HG03108 (cell line): Measurements from ENCODE around the gene KDM3A.

ENCODE experiments used
- ATAC-seq: cut with Tn5 transposase; IDR thresholded peaks from one replicate; pipeline ENCODE4 v1.9.1; 2021; ENCODE audit warnings: moderate library complexity; ENCODE audit not compliant: unreplicated experiment

KDM3A gene

GRCh38 chr2:86440631-86441391 is at the start of gene KDM3A:
Gene KDM3A, plus strand, starts transcription at chr2:86441371. Its CDS starts 677 bp downstream, at chr2:86442048.
- peak; percentile 83 for ATAC-seq

GRCh38 chr2:86392873-86393518 is 48.2 kb upstream of the KDM3A start:
- ATAC-seq = no peak

- no peak for ATAC-seq
These were observed 47.4 kb upstream of the KDM3A start for GRCh38 chr2:86393521-86394491.

- ATAC-seq = no peak
These were observed 44.8 kb upstream of the KDM3A start for GRCh38 chr2:86396291-86396785.

- peak; percentile 41 for ATAC-seq
These were observed 43.2 kb upstream of the KDM3A start for GRCh38 chr2:86397986-86398385.

- ATAC-seq = no peak
These were observed 42.4 kb upstream of the KDM3A start for GRCh38 chr2:86398500-86399474.

- ATAC-seq = no peak
These were observed 40.9 kb upstream of the KDM3A start for GRCh38 chr2:86400321-86400720.

- no peak for ATAC-seq
These were observed 30.6 kb upstream of the KDM3A start for GRCh38 chr2:86410581-86410980.

GRCh38 chr2:86411396-86411795 is 29.8 kb upstream of the KDM3A start:
- ATAC-seq = no peak

GRCh38 chr2:86412007-86412406 is 29.2 kb upstream of the KDM3A start:
- ATAC-seq = no peak

GRCh38 chr2:86413296-86414094 is 27.7 kb upstream of the KDM3A start:
- ATAC-seq = no peak

- no peak for ATAC-seq
These were observed 26.2 kb upstream of the KDM3A start for GRCh38 chr2:86414996-86415395.

- no peak for ATAC-seq
These were observed 25.0 kb upstream of the KDM3A start for GRCh38 chr2:86416146-86416545.

- no peak for ATAC-seq
These were observed 23.2 kb upstream of the KDM3A start for GRCh38 chr2:86417961-86418360.

- ATAC-seq = no peak
These were observed 20.3 kb upstream of the KDM3A start for GRCh38 chr2:86420913-86421312.

- no peak for ATAC-seq
These were observed 14.9 kb upstream of the KDM3A start for GRCh38 chr2:86426271-86426670.

- no peak for ATAC-seq
These were observed 11.8 kb upstream of the KDM3A start for GRCh38 chr2:86429335-86429734.

- no peak for ATAC-seq
These were observed 10.8 kb upstream of the KDM3A start for GRCh38 chr2:86430368-86430767.

- no peak for ATAC-seq
These were observed 8.0 kb upstream of the KDM3A start for GRCh38 chr2:86433137-86433536.
